IPS-11a (cell line): Measurements from ENCODE around the gene INSM1.

ENCODE experiments used
- H3K4me3 ChIP-seq: one replicate; pipeline ENCODE4 v1.5.1; 2013; ENCODE audit warnings: low read depth, low read length, control low read depth

INSM1 gene

GRCh38 chr20:20393207-20394120 lies 25.6 kb downstream of the INSM1 start:
- no peak overlapping the region for H3K4me3 ChIP-seq

- no peak overlapping the region for H3K4me3 ChIP-seq
Observed at GRCh38 chr20:20395087-20395486, 27.2 kb downstream of the INSM1 start.

GRCh38 chr20:20395903-20396568 lies 28.1 kb downstream of the INSM1 start:
- H3K4me3 ChIP-seq = no peak overlapping the region

- no peak overlapping the region for H3K4me3 ChIP-seq
Observed at GRCh38 chr20:20396794-20397193, 28.9 kb downstream of the INSM1 start.

- no peak overlapping the region for H3K4me3 ChIP-seq
Observed at GRCh38 chr20:20398123-20398522, 30.2 kb downstream of the INSM1 start.

GRCh38 chr20:20399531-20400500 lies 31.9 kb downstream of the INSM1 start:
- no peak overlapping the region for H3K4me3 ChIP-seq

GRCh38 chr20:20401991-20402390 lies 34.1 kb downstream of the INSM1 start:
- no peak overlapping the region for H3K4me3 ChIP-seq

- no peak overlapping the region for H3K4me3 ChIP-seq
Observed at GRCh38 chr20:20404633-20405032, 36.7 kb downstream of the INSM1 start.

- no peak overlapping the region for H3K4me3 ChIP-seq
Observed at GRCh38 chr20:20405623-20406022, 37.7 kb downstream of the INSM1 start.

- no peak overlapping the region for H3K4me3 ChIP-seq
Observed at GRCh38 chr20:20406306-20406705, 38.4 kb downstream of the INSM1 start.

- no peak overlapping the region for H3K4me3 ChIP-seq
Observed at GRCh38 chr20:20407891-20408805, 40.2 kb downstream of the INSM1 start.

- H3K4me3 ChIP-seq = no peak overlapping the region
Observed at GRCh38 chr20:20409331-20409730, 41.4 kb downstream of the INSM1 start.

GRCh38 chr20:20410678-20411077 lies 42.8 kb downstream of the INSM1 start:
- no peak overlapping the region for H3K4me3 ChIP-seq

GRCh38 chr20:20411402-20411801 lies 43.5 kb downstream of the INSM1 start:
- no peak overlapping the region for H3K4me3 ChIP-seq

GRCh38 chr20:20411836-20412235 lies 43.9 kb downstream of the INSM1 start:
- H3K4me3 ChIP-seq = no peak overlapping the region

- H3K4me3 ChIP-seq = no peak overlapping the region
Observed at GRCh38 chr20:20412750-20413149, 44.8 kb downstream of the INSM1 start.

- no peak overlapping the region for H3K4me3 ChIP-seq
Observed at GRCh38 chr20:20413810-20414281, 45.9 kb downstream of the INSM1 start.

- no peak overlapping the region for H3K4me3 ChIP-seq
Observed at GRCh38 chr20:20414640-20415220, 46.8 kb downstream of the INSM1 start.

GRCh38 chr20:20415321-20415720 lies 47.4 kb downstream of the INSM1 start:
- H3K4me3 ChIP-seq = no peak overlapping the region
